HG03108 (cell line): Measurements from ENCODE around the gene COL25A1.
"Not testable (repeated sequence)": the region's sequence is repeated elsewhere in the genome, so short reads cannot be mapped to it uniquely, and the experiment has no call there.

Source experiments
- ATAC-seq: cut with Tn5 transposase; IDR thresholded peaks from one replicate; pipeline ENCODE4 v1.9.1; 2021; ENCODE audit warnings: moderate library complexity; ENCODE audit not compliant: unreplicated experiment

Gene COL25A1

GRCh38 chr4:109067508-109068235 is 234.8 kb downstream of the COL25A1 start:
- ATAC-seq = no peak

GRCh38 chr4:109065006-109065405 is 237.5 kb downstream of the COL25A1 start:
- ATAC-seq = no peak

- ATAC-seq = no peak
Observed at GRCh38 chr4:109053257-109053656, 249.2 kb downstream of the COL25A1 start.

- ATAC-seq = no peak
Observed at GRCh38 chr4:109052821-109053220, 249.6 kb downstream of the COL25A1 start.

GRCh38 chr4:109051054-109051453 is 251.4 kb downstream of the COL25A1 start:
- no peak for ATAC-seq

- ATAC-seq = no peak
Observed at GRCh38 chr4:109049926-109050325, 252.5 kb downstream of the COL25A1 start.

GRCh38 chr4:109046471-109047201 is 255.8 kb downstream of the COL25A1 start:
- ATAC-seq = no peak

- no peak for ATAC-seq
Observed at GRCh38 chr4:109044431-109044830, 258.0 kb downstream of the COL25A1 start.

GRCh38 chr4:109043286-109043685 is 259.2 kb downstream of the COL25A1 start:
- ATAC-seq = no peak

- ATAC-seq = no peak
Observed at GRCh38 chr4:109041463-109042360, 260.7 kb downstream of the COL25A1 start.

GRCh38 chr4:109040441-109040840 is 262.0 kb downstream of the COL25A1 start:
- no peak for ATAC-seq

- ATAC-seq = no peak
Observed at GRCh38 chr4:109037026-109037425, 265.4 kb downstream of the COL25A1 start.

- ATAC-seq = no peak
Observed at GRCh38 chr4:109033993-109034392, 268.5 kb downstream of the COL25A1 start.

- ATAC-seq = no peak
Observed at GRCh38 chr4:109032671-109033070, 269.8 kb downstream of the COL25A1 start.

GRCh38 chr4:109029987-109030386 is 272.5 kb downstream of the COL25A1 start:
- ATAC-seq = no peak

GRCh38 chr4:109027016-109027500 is 275.4 kb downstream of the COL25A1 start:
- no peak for ATAC-seq

- no peak for ATAC-seq
Observed at GRCh38 chr4:109026588-109026987, 275.9 kb downstream of the COL25A1 start.

GRCh38 chr4:109025471-109026076 is 276.9 kb downstream of the COL25A1 start:
- no peak for ATAC-seq

GRCh38 chr4:109022961-109023360 is 279.5 kb downstream of the COL25A1 start:
- ATAC-seq = no peak

- ATAC-seq = not testable (repeated sequence)
Observed at GRCh38 chr4:109021630-109022029, 280.8 kb downstream of the COL25A1 start.

GRCh38 chr4:109020861-109021260 is 281.6 kb downstream of the COL25A1 start:
- ATAC-seq = no peak
